Activated naive CD8-positive, alpha-beta T cell (primary cell): ENCODE results near the gene PML.
A peak's percentile ranks its signal among the peaks of the same experiment; 100 is the strongest.

Experiments
- H3K27ac Mint-ChIP-seq: one replicate; pipeline ENCODE4 v1.8.0; 2021; ENCODE audit warnings: mixed read lengths
- H3K27me3 Mint-ChIP-seq: one replicate; pipeline ENCODE4 v1.8.0; 2021; ENCODE audit warnings: mixed read lengths
- H3K36me3 Mint-ChIP-seq: one replicate; pipeline ENCODE4 v1.8.0; 2021; ENCODE audit warnings: mixed read lengths
- H3K4me1 Mint-ChIP-seq: one replicate; pipeline ENCODE4 v1.8.0; 2021; ENCODE audit warnings: low read depth, mixed read lengths
- H3K4me3 Mint-ChIP-seq: one replicate; pipeline ENCODE4 v1.8.0; 2021; ENCODE audit warnings: mild to moderate bottlenecking, mixed read lengths
- H3K9me3 Mint-ChIP-seq: one replicate; pipeline ENCODE4 v1.8.0; 2021; ENCODE audit warnings: low read depth, mixed read lengths

The PML gene

DNA sequence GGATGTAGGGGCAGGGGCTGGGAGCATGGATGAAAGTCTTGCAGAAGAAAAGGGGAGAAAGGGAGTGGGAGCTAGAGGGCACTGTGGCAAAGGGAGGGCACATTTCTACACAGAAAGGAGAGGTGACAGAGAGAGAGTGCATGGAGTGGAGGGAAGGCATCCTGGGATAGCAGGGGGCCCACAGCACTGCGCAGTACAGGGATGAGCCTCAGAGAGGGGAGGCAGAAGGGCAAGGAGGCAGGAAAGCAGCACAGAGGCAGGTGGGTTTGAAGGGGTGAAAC is 7.8 kb upstream of the PML start:
- Mint-ChIP-seq H3K36me3 (peaks cover 6% of the 10 kb centered on the region), H3K27ac (no peak overlapping the region), H3K9me3 (no peaks in the 10 kb centered on the region), H3K4me1 (peaks cover 43% of the 10 kb centered on the region), H3K4me3 (no peak overlapping the region), H3K27me3 (no peaks in the 10 kb centered on the region)

DNA sequence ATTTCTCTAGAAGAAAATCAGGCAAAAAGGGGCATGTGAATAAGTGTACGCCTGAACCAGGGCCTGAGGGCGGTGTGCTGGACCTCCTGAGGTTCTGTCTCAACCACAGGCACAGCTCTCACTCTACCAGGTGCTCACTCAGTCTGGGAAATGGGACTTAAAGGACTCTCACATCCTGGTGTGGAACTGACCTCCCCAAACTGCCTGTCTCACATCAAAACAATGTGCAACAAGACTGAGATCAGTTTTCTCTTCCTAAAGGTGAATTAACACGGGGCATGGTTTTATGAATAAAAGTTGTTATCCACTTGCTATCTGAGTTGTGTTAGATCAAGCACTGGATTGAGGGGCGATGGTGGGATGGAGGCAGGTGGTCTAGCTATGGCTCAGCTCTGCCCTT is 7.3 kb upstream of the PML start:
- peaks cover 6% of the 10 kb centered on the region for H3K36me3 Mint-ChIP-seq
- H3K27ac Mint-ChIP-seq, result no peak overlapping the region

DNA sequence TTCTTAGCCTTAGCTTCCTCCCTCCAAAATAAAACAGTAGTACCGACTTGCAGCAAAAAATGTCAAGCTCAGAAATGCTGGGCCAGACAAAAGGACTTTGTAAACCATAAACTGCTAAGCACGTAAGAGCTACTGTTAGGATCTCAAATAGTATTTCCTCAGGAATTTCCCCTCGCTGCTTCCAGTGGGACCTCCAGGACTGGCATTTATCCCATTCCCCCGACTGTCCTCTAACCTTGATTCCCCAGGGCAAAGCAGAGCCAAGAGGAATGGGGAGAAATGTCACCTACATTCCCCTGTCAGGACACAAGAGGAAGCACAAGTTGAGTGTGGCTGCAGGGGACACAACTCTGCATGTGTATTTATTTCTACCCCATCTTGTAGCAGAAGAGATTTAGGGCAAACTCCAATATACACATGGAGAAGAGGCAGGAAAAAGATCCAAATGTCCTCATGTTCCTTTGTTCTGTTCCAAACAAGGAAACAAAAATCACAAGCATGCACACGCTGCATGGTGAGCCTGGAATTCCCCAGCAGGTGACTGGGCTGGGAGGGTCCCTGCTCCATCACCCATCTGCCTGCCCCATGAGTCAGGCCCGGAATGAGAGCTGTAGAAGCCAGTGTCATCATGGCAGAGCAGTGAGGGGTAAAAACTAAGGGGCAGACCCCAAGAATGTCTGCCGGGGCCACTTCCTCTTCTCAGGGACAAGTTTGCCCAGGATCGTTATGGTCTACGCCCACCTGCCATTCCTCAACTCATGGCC is 6.7 kb upstream of the PML start:
- H3K27ac Mint-ChIP-seq, result no peak overlapping the region
- H3K27me3 Mint-ChIP-seq, result no peaks in the 10 kb centered on the region
- H3K36me3 Mint-ChIP-seq, result peaks cover 6% of the 10 kb centered on the region
- no peaks in the 10 kb centered on the region for H3K9me3 Mint-ChIP-seq
- H3K4me1 Mint-ChIP-seq, result peaks cover 39% of the 10 kb centered on the region
- no peak overlapping the region for H3K4me3 Mint-ChIP-seq

More for the DNA sequence above, 7.3 kb upstream of the PML start:
- Mint-ChIP-seq H3K9me3 (no peaks in the 10 kb centered on the region), H3K4me3 (no peak overlapping the region), H3K27me3 (no peaks in the 10 kb centered on the region), H3K4me1 (peaks cover 38% of the 10 kb centered on the region)

DNA sequence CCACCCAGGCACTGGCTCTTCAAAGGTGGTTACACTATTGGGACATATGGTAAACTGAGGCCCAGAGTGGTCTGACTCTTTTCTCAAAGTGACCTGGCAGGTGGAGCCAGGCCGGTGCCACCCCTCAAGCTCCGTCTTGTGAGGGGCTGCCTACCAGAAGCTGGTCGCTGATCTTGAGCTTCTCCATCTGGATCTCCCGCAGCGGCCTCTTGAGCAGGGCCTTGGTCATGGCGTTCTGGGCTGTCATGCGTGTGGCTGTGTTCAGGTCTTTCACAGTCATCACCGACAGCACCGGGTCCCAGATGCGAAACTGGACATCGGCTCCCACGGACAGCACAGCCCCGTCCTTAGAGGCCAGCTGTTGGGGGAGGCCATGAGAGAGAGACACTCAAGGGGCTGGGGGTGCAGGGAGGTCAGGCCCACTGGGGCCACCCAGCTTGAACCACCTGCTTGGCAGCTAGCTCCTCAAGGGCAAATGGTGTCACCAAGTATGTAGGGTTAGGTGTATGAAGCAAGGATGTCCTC is 6.0 kb upstream of the PML start:
- H3K4me1 Mint-ChIP-seq, result peaks cover 37% of the 10 kb centered on the region
- H3K36me3 Mint-ChIP-seq, result peaks cover 6% of the 10 kb centered on the region

DNA sequence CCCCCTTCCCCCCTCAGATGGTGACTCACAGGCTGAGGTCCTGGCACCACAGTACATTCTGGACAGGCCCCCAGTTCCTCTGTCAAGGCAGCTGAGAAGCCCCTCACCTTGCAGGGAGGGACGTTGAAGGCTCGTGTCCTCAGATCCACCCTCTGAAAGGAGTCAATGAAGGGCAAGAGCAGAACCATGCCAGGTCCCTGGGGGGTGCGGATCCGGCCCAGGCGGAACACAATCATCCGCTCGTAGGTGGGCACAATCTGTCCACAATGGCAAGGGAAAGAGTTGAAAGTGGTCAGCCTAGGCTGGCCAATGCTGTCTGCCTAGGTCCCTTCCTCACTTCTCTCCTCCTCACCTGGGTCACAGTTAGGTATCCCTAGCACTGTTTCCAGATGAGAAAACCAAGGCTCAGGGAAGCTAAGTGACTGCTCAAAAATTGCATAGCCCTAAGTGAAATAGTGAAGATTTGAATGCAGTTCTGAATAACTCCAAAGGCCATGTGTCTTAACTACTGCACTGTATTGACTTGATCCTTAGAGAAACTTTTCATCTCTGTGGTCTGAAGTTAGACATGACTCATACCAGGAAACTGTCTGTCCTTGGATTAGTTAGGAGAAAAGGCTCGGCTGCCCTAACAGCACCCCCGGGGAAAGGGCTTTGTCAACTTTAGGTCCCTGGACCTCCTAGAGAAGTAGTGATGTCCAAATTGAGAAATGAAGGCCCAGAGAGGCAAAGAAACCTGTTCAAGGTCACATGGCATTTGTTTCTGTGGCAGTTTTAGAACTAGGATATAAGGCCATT is 5.3 kb upstream of the PML start:
- H3K9me3 Mint-ChIP-seq, result no peaks in the 10 kb centered on the region
- no peak overlapping the region for H3K4me3 Mint-ChIP-seq
- no peak overlapping the region for H3K27ac Mint-ChIP-seq
- H3K4me1 Mint-ChIP-seq, result peaks cover 40% of the 10 kb centered on the region
- H3K36me3 Mint-ChIP-seq, result peaks cover 4% of the 10 kb centered on the region
- no peaks in the 10 kb centered on the region for H3K27me3 Mint-ChIP-seq

More for the DNA sequence above, 6.0 kb upstream of the PML start:
- no peak overlapping the region for H3K4me3 Mint-ChIP-seq
- no peaks in the 10 kb centered on the region for H3K27me3 Mint-ChIP-seq
- no peak overlapping the region for H3K27ac Mint-ChIP-seq
- H3K9me3 Mint-ChIP-seq, result no peaks in the 10 kb centered on the region

DNA sequence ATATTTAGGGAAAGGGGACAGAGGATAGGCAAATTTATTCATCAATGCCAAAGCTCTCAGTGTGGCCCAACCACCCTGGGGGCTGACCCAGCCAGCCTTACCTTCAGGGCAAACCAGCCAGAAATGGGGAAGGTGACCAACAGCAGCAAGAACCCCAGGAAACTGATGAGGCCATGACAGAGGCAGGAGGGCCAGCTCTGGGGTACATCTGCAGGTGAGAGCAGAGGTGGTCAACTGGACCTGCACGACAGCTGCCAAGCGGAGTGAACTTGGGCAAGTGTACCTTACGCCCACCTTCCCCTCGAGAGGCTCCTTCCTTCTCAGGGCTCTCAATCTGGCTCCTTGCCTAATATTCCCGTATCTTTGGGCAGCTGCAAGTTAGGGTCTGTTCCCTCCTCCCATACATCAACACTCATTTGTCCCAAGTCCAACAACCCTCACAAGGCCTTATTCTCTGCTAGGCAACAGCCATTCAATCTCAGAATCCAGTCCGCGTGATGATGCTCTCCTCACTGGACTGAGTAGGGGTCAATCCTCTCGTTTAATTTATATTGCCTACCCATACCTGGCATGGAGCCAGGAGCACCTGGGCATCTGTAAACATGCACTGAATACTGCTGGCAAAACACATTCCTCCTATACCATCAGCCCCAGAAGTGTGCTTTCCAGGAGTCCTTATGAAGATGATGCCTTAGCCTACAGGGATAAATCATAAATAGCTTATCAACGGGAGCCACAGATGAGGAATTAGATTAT is 4.1 kb upstream of the PML start:
- Mint-ChIP-seq H3K4me1 (peaks cover 36% of the 10 kb centered on the region), H3K36me3 (peaks cover 4% of the 10 kb centered on the region), H3K27ac (no peak overlapping the region), H3K9me3 (no peaks in the 10 kb centered on the region), H3K4me3 (peak overlapping the region; percentile 47), H3K27me3 (no peaks in the 10 kb centered on the region)

DNA sequence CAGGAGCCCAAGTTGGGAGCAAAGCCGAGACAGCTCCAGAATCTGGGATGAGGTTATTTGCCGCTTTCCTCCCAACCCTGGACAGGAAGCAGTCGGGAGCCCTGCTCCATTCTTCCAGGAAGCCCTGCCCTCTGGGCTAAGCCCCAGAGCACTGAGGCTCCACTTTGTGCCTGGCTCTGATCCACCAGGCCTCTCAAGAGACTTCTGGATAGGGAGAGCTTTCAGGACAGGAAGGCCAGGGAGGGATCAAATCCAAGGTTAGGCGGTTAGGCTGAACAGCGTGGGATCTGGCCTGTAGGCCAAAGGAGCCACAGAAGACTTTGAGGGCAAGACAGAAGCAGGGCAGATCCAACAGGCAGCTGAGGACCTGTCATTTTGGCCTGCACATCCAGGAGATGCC is 3.3 kb upstream of the PML start:
- Mint-ChIP-seq H3K27me3 (no peaks in the 10 kb centered on the region), H3K4me1 (peaks cover 34% of the 10 kb centered on the region), H3K4me3 (peak overlapping the region; percentile 83), H3K36me3 (peaks cover 4% of the 10 kb centered on the region), H3K27ac (peak overlapping the region; percentile 34), H3K9me3 (no peaks in the 10 kb centered on the region)

DNA sequence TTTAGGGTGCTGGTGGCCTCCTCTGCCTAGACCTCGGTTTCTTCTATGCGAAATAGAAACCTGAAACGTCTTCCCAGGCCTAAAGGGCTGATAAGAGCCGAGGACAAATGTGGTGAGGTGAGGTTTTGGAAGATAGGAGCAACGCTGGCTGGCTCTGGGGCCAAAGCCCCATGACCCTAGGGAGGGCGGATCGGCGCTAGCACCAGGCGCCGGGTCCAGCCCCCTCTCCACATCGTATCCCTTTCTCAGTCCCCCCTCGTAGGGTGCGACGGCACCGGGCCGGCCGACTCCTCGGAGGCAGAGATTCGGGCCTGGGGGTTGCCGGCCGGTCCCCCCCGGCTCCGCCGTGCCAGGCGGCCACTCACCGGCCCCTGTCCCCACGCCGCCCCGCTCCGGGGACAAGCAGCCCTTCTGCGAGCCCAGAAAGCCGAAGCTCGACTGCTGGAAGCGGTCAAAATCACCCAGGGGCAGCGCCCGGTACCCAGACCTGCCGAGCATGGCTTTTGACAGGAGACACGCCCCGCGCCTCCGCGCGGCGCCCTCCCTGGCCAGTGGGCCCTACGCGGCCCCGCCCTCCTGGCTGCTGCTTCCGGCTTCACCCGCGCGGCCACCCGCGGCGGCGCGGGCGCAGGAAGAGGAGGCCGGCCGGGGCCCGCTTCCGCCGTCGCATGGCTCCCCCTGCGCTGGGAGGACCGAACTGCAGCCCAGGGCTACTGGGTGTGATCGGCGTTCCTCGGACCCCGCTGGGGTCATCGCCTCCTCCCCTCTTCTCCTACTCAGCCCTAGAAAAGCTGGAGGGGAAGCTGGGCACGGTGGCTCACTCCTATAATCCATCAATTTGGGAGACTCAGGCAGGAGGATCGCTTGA is 2.6 kb upstream of the PML start, which contains the start of gene STOML1:
Gene STOML1 (minus strand): TSS at position 570 of the 868 bp plus-strand sequence. CDS start 72 bp downstream, at position 498.
- H3K9me3 Mint-ChIP-seq, result no peaks in the 10 kb centered on the region
- no peaks in the 10 kb centered on the region for H3K27me3 Mint-ChIP-seq
- peaks cover 2% of the 10 kb centered on the region for H3K36me3 Mint-ChIP-seq
- peak within 1 kb of the TSS; percentile 75 for H3K27ac Mint-ChIP-seq
- peaks cover 41% of the 10 kb centered on the region for H3K4me1 Mint-ChIP-seq
- H3K4me3 Mint-ChIP-seq, result peak within 1 kb of the TSS; percentile 83

DNA sequence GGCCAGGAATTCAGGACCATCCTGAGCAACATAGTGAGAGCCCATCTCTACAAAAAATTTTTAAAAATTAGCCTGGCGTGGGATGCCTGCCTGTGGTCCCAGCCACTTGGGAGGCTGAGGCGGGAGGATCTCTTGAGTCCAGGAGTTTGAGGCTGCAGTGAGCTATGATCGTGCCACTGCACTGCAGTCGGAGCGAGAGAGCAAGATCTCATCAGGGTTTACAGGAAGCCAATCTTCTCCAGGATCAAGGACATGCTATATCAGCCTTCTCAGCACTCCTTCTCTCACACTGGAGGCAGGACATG is 2.0 kb upstream of the PML start:
- Mint-ChIP-seq H3K27me3 (no peaks in the 10 kb centered on the region), H3K4me3 (peak overlapping the region; percentile 83), H3K9me3 (no peaks in the 10 kb centered on the region), H3K4me1 (peaks cover 42% of the 10 kb centered on the region), H3K36me3 (no peaks in the 10 kb centered on the region), H3K27ac (peak overlapping the region; percentile 75)

DNA sequence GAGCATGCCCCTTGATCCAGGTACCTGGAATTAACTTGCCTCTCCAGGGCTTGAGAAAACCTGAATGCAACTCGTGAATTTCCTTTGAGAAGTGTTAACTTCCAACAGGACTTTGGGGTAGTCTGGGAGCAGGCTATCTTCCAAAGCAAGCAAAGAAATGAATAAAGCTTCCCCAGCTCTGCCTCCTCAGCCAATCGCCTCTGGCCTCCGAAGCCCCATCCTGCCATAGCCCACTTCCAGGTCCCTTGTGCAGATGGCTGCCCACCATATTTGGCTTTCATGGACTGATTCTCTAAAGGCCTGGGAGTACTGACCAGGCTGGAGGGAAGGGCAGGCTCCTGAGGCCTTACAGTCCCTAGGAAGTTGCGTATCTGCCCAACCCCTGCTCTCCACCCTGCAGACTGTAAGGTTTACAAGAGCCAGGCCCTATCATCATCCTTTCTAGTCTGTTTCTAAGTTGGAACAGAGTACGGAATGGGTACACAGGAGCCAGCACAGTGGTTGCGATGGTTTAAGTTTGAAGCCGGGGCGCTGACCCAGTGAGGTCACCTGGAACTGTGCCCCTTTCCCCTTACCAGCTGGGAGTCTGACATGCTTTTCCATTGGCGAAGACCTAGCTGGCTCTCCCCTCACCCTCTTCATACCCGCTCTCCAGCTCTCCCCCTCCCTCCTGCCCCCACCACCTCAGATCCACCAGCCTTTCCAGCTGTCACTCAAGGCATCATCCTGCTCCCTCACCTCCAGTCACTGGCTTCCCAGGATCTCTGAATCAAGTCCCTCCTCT is 1.1 kb upstream of the PML start:
- H3K27ac Mint-ChIP-seq, result peak overlapping the region; percentile 97
- H3K9me3 Mint-ChIP-seq, result no peaks in the 10 kb centered on the region
- peaks cover 48% of the 10 kb centered on the region for H3K4me1 Mint-ChIP-seq
- no peaks in the 10 kb centered on the region for H3K36me3 Mint-ChIP-seq
- H3K27me3 Mint-ChIP-seq, result no peaks in the 10 kb centered on the region
- H3K4me3 Mint-ChIP-seq, result peak overlapping the region; percentile 98

DNA sequence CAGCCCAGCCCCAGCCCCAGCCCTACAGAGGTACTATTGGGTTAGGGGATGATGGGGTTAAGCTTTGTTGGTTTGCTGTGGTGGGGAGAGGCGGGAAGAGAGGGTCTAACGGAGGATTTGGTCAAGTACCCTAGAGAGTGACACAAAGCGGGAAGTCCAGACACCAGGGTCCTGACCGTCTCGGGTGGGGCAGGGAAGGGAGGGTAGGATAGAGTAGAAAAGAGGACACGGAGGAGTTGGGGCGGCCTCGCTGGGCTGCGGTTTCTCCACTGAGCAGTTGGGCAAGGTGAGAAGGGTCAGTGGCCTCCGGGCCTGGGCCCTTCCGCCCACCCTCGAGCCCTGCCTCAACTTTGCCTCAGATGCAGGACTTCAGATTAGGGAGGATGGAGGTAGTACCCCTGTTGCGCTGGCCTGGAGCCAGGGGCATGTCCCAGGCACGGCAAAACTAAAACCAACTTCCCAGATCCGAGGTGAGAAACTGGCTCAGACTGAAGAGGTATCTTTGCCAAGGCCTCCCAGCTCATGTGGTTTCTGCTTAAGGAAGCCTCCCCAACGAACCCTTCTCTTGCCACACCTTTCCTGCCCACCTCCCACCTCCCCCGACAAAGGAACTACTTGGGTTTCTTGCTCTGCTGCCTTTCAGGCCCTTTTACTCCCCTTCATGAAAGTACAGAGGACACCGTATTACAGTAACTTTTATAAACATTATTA is 551 bp downstream of the PML start:
- H3K27ac Mint-ChIP-seq, result peak overlapping the region; percentile 97
- H3K27me3 Mint-ChIP-seq, result no peaks in the 10 kb centered on the region
- H3K9me3 Mint-ChIP-seq, result no peaks in the 10 kb centered on the region
- H3K4me1 Mint-ChIP-seq, result peaks cover 60% of the 10 kb centered on the region
- peaks cover 4% of the 10 kb centered on the region for H3K36me3 Mint-ChIP-seq
- H3K4me3 Mint-ChIP-seq, result peak overlapping the region; percentile 98

DNA sequence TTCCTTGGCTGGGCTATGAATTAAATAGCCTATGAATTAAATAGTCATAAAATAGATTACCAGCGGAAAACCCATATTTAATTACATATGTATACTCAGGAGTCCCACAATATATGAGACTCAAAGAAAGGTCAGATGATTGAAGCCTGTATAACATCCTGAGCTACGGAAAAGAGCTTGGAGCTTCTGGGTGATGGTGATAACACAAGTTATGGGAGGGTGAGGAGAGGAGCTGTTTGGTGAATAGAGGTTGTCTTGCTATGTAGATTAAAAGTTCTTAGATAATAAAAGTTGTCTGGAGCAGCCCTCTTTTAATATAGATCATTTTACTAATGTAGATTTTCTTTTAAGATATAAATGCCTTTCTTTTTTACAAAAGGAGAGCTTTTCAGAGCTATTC is 1.8 kb downstream of the PML start:
- Mint-ChIP-seq H3K27ac (peak overlapping the region; percentile 97), H3K36me3 (peaks cover 4% of the 10 kb centered on the region), H3K9me3 (no peaks in the 10 kb centered on the region), H3K27me3 (no peaks in the 10 kb centered on the region), H3K4me3 (peak overlapping the region; percentile 98), H3K4me1 (peaks cover 68% of the 10 kb centered on the region)

DNA sequence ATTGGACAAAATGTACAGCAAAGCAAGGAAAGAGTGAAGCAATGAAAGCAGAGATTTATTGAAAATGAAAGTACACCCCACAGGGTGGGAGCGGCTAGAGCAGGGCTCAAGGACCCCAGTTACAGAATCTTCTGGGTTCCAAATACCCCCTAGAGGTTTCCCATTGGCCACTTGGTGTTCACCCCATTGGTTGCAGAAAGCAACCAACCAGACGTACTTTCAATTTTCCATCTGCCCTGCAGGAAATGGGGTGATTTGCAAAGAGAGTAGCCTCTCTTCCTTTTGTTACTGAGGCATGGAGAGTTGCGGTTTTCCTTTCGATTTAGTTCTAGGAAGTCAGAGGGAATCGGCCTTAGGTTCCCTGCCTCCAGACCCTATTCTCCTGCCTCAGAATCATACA is 2.4 kb downstream of the PML start:
- H3K4me1 Mint-ChIP-seq, result peaks cover 69% of the 10 kb centered on the region
- H3K27ac Mint-ChIP-seq, result peak overlapping the region; percentile 97
- peak overlapping the region; percentile 98 for H3K4me3 Mint-ChIP-seq
- H3K9me3 Mint-ChIP-seq, result no peaks in the 10 kb centered on the region
- H3K27me3 Mint-ChIP-seq, result no peaks in the 10 kb centered on the region
- peaks cover 4% of the 10 kb centered on the region for H3K36me3 Mint-ChIP-seq
